ENCODE results near the gene DHTKD1.
A peak's percentile ranks its signal among the peaks of the same experiment; 100 is the strongest.

The DHTKD1 gene

GRCh38 chr10:12042409-12042796 lies 26.4 kb upstream of the DHTKD1 start:
- no CpG with 5 or more reads among the region's 31 CpGs for WGBS (ENCODE audit: insufficient coverage, insufficient read length)
- Histone ChIP-seq H3K27me3 (ENCODE audit: control insufficient read depth, insufficient read depth, low read length) (no peaks in the 10 kb centered on the region), H3K36me3 (ENCODE audit: control insufficient read depth, insufficient read depth, low read length) (no peaks in the 10 kb centered on the region), H3K9me3 (ENCODE audit: control insufficient read depth, insufficient read depth, low read length) (no peaks in the 10 kb centered on the region), H3K27ac (ENCODE audit: low read length) (no peak overlapping the region), H3K4me3 (ENCODE audit: low read length) (peak overlapping the region; percentile 92), H3K4me1 (ENCODE audit: control insufficient read depth, insufficient read depth, low read length) (no peaks in the 10 kb centered on the region)
- DNase-seq (ENCODE audit: low read depth, low spot score), result no peak

- WGBS (ENCODE audit: insufficient coverage, insufficient read length), result no CpG with 5 or more reads among the region's 56 CpGs
- Histone ChIP-seq H3K9me3 (ENCODE audit: control insufficient read depth, insufficient read depth, low read length) (no peaks in the 10 kb centered on the region), H3K36me3 (ENCODE audit: control insufficient read depth, insufficient read depth, low read length) (no peaks in the 10 kb centered on the region), H3K4me1 (ENCODE audit: control insufficient read depth, insufficient read depth, low read length) (no peaks in the 10 kb centered on the region), H3K4me3 (ENCODE audit: low read length) (peak within 1 kb of the TSS; percentile 92), H3K27me3 (ENCODE audit: control insufficient read depth, insufficient read depth, low read length) (no peaks in the 10 kb centered on the region), H3K27ac (ENCODE audit: low read length) (no peak within 1 kb of the TSS)
- DNase-seq (ENCODE audit: low read depth, low spot score), result peak; percentile 93
Measured at GRCh38 chr10:12042797-12043651, 25.7 kb upstream of the DHTKD1 start, which contains the start of gene UPF2. Gene UPF2 (minus strand): TSS chr10:12042809. CDS start chr10:12035423, 7,386 bp downstream.

DNA sequence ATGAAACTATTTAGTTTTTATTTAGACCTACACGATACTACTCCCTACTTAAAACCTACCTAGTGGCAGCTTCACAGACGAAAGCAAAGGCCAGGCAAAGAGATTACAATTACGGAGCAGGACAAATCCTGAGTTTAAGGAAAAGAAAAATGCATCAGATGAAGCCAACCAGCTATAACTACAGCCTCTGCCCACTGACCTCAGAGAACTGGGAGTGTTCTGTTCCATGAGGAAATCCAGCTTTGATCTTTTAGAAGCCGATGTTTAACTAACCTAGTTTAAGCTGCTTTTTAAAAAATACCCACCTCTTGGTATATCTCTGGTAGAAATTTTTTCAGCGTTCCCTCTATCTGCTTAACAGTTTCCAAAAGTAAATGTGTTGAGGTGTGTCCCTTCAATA lies 23.2 kb upstream of the DHTKD1 start:
- Histone ChIP-seq H3K36me3 (ENCODE audit: control insufficient read depth, insufficient read depth, low read length) (no peaks in the 10 kb centered on the region), H3K4me1 (ENCODE audit: control insufficient read depth, insufficient read depth, low read length) (no peaks in the 10 kb centered on the region), H3K4me3 (ENCODE audit: low read length) (no peak overlapping the region), H3K27me3 (ENCODE audit: control insufficient read depth, insufficient read depth, low read length) (no peaks in the 10 kb centered on the region), H3K9me3 (ENCODE audit: control insufficient read depth, insufficient read depth, low read length) (no peaks in the 10 kb centered on the region), H3K27ac (ENCODE audit: low read length) (no peak overlapping the region)
- DNase-seq (ENCODE audit: low read depth, low spot score), result no peak
- no CpG with 5 or more reads among the region's 5 CpGs for WGBS (ENCODE audit: insufficient coverage, insufficient read length)

DNA sequence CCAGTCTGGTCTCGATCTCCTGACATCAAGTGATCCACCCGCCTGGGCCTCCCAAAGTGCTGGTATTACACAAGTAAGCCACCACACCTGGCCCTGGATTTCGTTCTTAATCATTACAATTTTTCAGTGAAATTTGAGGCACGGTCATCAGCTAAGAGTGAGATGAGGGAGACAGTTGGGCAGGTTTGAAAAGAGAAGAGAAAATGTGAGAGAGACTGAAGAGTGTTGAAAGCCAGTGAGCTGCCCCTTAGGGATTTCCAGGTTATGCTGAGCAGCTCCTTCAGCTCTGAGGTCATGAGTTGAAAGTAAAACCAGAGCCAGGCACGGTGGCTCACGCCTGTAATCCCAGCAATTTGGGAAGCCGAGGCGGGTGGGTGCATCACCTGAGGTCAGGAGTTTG lies 20.2 kb upstream of the DHTKD1 start:
- WGBS (ENCODE audit: insufficient coverage, insufficient read length), result no CpG with 5 or more reads among the region's 8 CpGs

GRCh38 chr10:12050528-12050927 lies 18.2 kb upstream of the DHTKD1 start:
- Histone ChIP-seq H3K9me3 (ENCODE audit: control insufficient read depth, insufficient read depth, low read length) (no peaks in the 10 kb centered on the region), H3K4me1 (ENCODE audit: control insufficient read depth, insufficient read depth, low read length) (no peaks in the 10 kb centered on the region), H3K27me3 (ENCODE audit: control insufficient read depth, insufficient read depth, low read length) (no peaks in the 10 kb centered on the region), H3K4me3 (ENCODE audit: low read length) (no peak overlapping the region), H3K27ac (ENCODE audit: low read length) (no peak overlapping the region), H3K36me3 (ENCODE audit: control insufficient read depth, insufficient read depth, low read length) (no peaks in the 10 kb centered on the region)
- no peak for DNase-seq (ENCODE audit: low read depth, low spot score)

More for the DNA sequence above, 20.2 kb upstream of the DHTKD1 start:
- H3K4me3 ChIP-seq (ENCODE audit: low read length), result no peak overlapping the region
- H3K36me3 ChIP-seq (ENCODE audit: control insufficient read depth, insufficient read depth, low read length), result no peaks in the 10 kb centered on the region
- H3K9me3 ChIP-seq (ENCODE audit: control insufficient read depth, insufficient read depth, low read length), result no peaks in the 10 kb centered on the region
- DNase-seq (ENCODE audit: low read depth, low spot score), result no peak
- H3K27ac ChIP-seq (ENCODE audit: low read length), result no peak overlapping the region
- no peaks in the 10 kb centered on the region for H3K27me3 ChIP-seq (ENCODE audit: control insufficient read depth, insufficient read depth, low read length)
- no peaks in the 10 kb centered on the region for H3K4me1 ChIP-seq (ENCODE audit: control insufficient read depth, insufficient read depth, low read length)

DNA sequence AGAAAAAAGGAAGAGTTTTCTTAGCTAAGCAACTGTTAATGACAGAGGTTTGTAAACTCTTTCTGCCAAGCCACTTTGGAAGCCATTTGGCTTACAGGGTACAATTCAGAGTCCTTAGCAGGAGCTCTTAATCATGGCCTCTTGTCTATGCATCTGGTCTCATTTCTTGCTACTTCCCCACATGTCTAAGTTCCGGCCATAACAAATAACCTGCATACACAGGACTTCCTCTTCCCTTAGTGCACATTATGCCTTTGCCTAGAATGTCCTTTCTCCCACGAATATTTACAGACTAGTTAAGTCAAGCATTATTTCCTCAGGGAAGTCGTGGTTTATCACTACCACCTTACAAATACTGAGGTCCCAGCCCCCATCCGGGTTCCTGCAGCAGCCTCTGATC lies 17.5 kb upstream of the DHTKD1 start:
- Histone ChIP-seq H3K9me3 (ENCODE audit: control insufficient read depth, insufficient read depth, low read length) (no peaks in the 10 kb centered on the region), H3K4me1 (ENCODE audit: control insufficient read depth, insufficient read depth, low read length) (no peaks in the 10 kb centered on the region), H3K27me3 (ENCODE audit: control insufficient read depth, insufficient read depth, low read length) (no peaks in the 10 kb centered on the region), H3K4me3 (ENCODE audit: low read length) (no peak overlapping the region), H3K36me3 (ENCODE audit: control insufficient read depth, insufficient read depth, low read length) (no peaks in the 10 kb centered on the region), H3K27ac (ENCODE audit: low read length) (no peak overlapping the region)
- WGBS (ENCODE audit: insufficient coverage, insufficient read length), result no CpG with 5 or more reads among the region's 4 CpGs
- DNase-seq (ENCODE audit: low read depth, low spot score), result no peak

DNA sequence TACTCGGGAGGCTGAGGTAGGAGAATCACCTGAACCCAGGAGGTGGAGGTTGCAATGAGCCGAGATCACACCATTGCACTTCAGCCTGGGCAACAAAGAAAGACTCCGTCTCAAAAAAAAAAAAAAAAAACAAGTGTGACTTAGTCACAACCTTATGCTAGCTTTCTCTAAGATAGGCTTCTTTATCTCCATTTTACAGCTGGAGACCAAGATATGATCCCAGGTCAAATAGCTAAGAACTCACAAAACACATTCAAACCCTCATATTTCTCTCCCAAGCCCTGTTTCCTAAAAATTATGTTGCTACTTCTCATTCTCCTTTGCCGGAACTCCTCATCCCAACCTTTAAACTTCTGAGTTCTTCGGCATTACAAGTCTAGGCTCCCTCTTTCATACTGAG lies 13.0 kb upstream of the DHTKD1 start:
- Histone ChIP-seq H3K4me3 (ENCODE audit: low read length) (no peak overlapping the region), H3K4me1 (ENCODE audit: control insufficient read depth, insufficient read depth, low read length) (no peaks in the 10 kb centered on the region), H3K9me3 (ENCODE audit: control insufficient read depth, insufficient read depth, low read length) (no peaks in the 10 kb centered on the region), H3K27ac (ENCODE audit: low read length) (no peak overlapping the region), H3K27me3 (ENCODE audit: control insufficient read depth, insufficient read depth, low read length) (no peaks in the 10 kb centered on the region), H3K36me3 (ENCODE audit: control insufficient read depth, insufficient read depth, low read length) (no peaks in the 10 kb centered on the region)
- no peak for DNase-seq (ENCODE audit: low read depth, low spot score)
- WGBS (ENCODE audit: insufficient coverage, insufficient read length), result 100% methylated on average over 1 of the region's 5 CpGs

- no CpG with 5 or more reads among the region's 4 CpGs for WGBS (ENCODE audit: insufficient coverage, insufficient read length)
Measured at GRCh38 chr10:12056748-12057147, 12.0 kb upstream of the DHTKD1 start.

DNA sequence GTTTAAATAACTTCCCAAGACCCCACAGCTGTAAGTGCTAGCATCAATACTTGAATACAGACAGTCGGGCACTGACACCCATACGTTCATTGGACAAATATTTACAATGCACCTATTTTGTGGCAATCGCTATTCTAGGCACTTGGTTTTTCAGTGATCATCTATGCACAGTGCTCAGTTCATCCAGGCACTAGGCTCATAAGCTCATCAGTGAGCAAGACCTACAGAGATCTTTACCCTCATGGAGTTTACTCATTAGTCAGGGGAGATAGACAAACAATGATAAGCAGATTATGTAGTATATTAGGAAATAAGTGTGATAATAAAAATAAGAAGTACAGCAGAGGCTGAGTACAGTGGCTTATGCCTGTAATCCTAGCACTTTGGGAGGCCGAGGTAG lies 7.6 kb upstream of the DHTKD1 start:
- Histone ChIP-seq H3K27ac (ENCODE audit: low read length) (no peak overlapping the region), H3K4me3 (ENCODE audit: low read length) (no peak overlapping the region), H3K4me1 (ENCODE audit: control insufficient read depth, insufficient read depth, low read length) (no peaks in the 10 kb centered on the region), H3K27me3 (ENCODE audit: control insufficient read depth, insufficient read depth, low read length) (no peaks in the 10 kb centered on the region), H3K36me3 (ENCODE audit: control insufficient read depth, insufficient read depth, low read length) (no peaks in the 10 kb centered on the region), H3K9me3 (ENCODE audit: control insufficient read depth, insufficient read depth, low read length) (no peaks in the 10 kb centered on the region)
- WGBS (ENCODE audit: insufficient coverage, insufficient read length), result no CpG with 5 or more reads among the region's 4 CpGs
- DNase-seq (ENCODE audit: low read depth, low spot score), result no peak

More at GRCh38 chr10:12056748-12057147, 12.0 kb upstream of the DHTKD1 start:
- no peaks in the 10 kb centered on the region for H3K9me3 ChIP-seq (ENCODE audit: control insufficient read depth, insufficient read depth, low read length)
- no peak for DNase-seq (ENCODE audit: low read depth, low spot score)
- no peak overlapping the region for H3K27ac ChIP-seq (ENCODE audit: low read length)
- no peaks in the 10 kb centered on the region for H3K36me3 ChIP-seq (ENCODE audit: control insufficient read depth, insufficient read depth, low read length)
- H3K4me1 ChIP-seq (ENCODE audit: control insufficient read depth, insufficient read depth, low read length), result no peaks in the 10 kb centered on the region
- no peak overlapping the region for H3K4me3 ChIP-seq (ENCODE audit: low read length)
- no peaks in the 10 kb centered on the region for H3K27me3 ChIP-seq (ENCODE audit: control insufficient read depth, insufficient read depth, low read length)

- no peaks in the 10 kb centered on the region for H3K27me3 ChIP-seq (ENCODE audit: control insufficient read depth, insufficient read depth, low read length)
- no peak overlapping the region for H3K27ac ChIP-seq (ENCODE audit: low read length)
- no peaks in the 10 kb centered on the region for H3K9me3 ChIP-seq (ENCODE audit: control insufficient read depth, insufficient read depth, low read length)
- no peak for DNase-seq (ENCODE audit: low read depth, low spot score)
- H3K36me3 ChIP-seq (ENCODE audit: control insufficient read depth, insufficient read depth, low read length), result no peaks in the 10 kb centered on the region
- no CpG with 5 or more reads among the region's 14 CpGs for WGBS (ENCODE audit: insufficient coverage, insufficient read length)
- H3K4me1 ChIP-seq (ENCODE audit: control insufficient read depth, insufficient read depth, low read length), result no peaks in the 10 kb centered on the region
- H3K4me3 ChIP-seq (ENCODE audit: low read length), result no peak overlapping the region
Measured at GRCh38 chr10:12062754-12063482, 5.8 kb upstream of the DHTKD1 start.

Measured in iPS DF 6.9 (cell line).